Measurements from ENCODE around the gene PNMT. TPM values are rescaled to one million over a fixed set of nuclear protein-coding genes. Genes with fewer than 3 reads are reported as not detected.
A peak's percentile ranks its signal among the peaks of the same experiment; 100 is the strongest.

The PNMT gene
- total RNA-seq, 6 experiments from 2014 or later = 0.37 TPM; not detected in 4

GRCh38 chr17:39716879-39717536 is 48.8 kb downstream of the PNMT start:
- H3K27ac ChIP-seq = peak overlapping the region in 2 of 3 donors; percentile 21 to 56
- 57% methylated on average over 7 of the region's 11 CpGs for WGBS (ENCODE audit: insufficient coverage, low coverage, low lambda C conversion rate, missing lambda C conversion rate)
- TF ChIP-seq POLR2A (IDR thresholded peaks at IDR 0.05) = no peak
- no peak for TF ChIP-seq CTCF (IDR thresholded peaks at IDR 0.05)

GRCh38 chr17:39717660-39718059 is 49.4 kb downstream of the PNMT start:
- no peak overlapping the region for H3K27ac ChIP-seq
- H3K36me3 ChIP-seq = peaks cover 0 to 12% (median 0%) of the 10 kb centered on the region in 4 donors
- ATAC-seq (no peak), DNase-seq (no peak)
- peaks cover 0 to 4% (median 0%) of the 10 kb centered on the region in 4 donors for H3K4me1 ChIP-seq
- TF ChIP-seq POLR2A (IDR thresholded peaks at IDR 0.05) (no peak), CTCF (IDR thresholded peaks at IDR 0.05) (no peak)
- H3K4me3 ChIP-seq = no peak overlapping the region
- intact Hi-C loops (cut with DNase I) = no loop called here
- no peaks in the 10 kb centered on the region for H3K9me3 ChIP-seq
- no peaks in the 10 kb centered on the region for H3K27me3 ChIP-seq
- WGBS (ENCODE audit: insufficient coverage, low coverage, low lambda C conversion rate, missing lambda C conversion rate) = 83% methylated on average over 6 of the region's 6 CpGs

More at GRCh38 chr17:39716879-39717536, 48.8 kb downstream of the PNMT start:
- H3K4me3 ChIP-seq = no peak overlapping the region
- peak in 2 of 3 donors; percentile 71 to 80 for DNase-seq
- no peaks in the 10 kb centered on the region for H3K9me3 ChIP-seq
- H3K4me1 ChIP-seq = peaks cover 0 to 4% (median 0%) of the 10 kb centered on the region in 4 donors
- intact Hi-C loops (cut with DNase I) = no loop called here
- peak; percentile 84 to 95 (median 86) for ATAC-seq
- no peaks in the 10 kb centered on the region for H3K27me3 ChIP-seq
- peaks cover 0 to 12% (median 0%) of the 10 kb centered on the region in 4 donors for H3K36me3 ChIP-seq

- DNase-seq = no peak
- WGBS (ENCODE audit: insufficient coverage, low coverage, low lambda C conversion rate, missing lambda C conversion rate) = 89% methylated on average over 4 of the region's 7 CpGs
- intact Hi-C loops (cut with DNase I) = no loop called here
- no peak for ATAC-seq
- Histone ChIP-seq H3K4me3 (no peak overlapping the region), H3K27me3 (no peaks in the 10 kb centered on the region), H3K36me3 (peaks cover 0 to 11% (median 0%) of the 10 kb centered on the region in 4 donors), H3K4me1 (peaks cover 0 to 4% (median 0%) of the 10 kb centered on the region in 4 donors), H3K27ac (no peak overlapping the region), H3K9me3 (no peaks in the 10 kb centered on the region)
- TF ChIP-seq POLR2A (IDR thresholded peaks at IDR 0.05) (no peak), CTCF (IDR thresholded peaks at IDR 0.05) (no peak)
Measured at GRCh38 chr17:39719563-39720355, 51.5 kb downstream of the PNMT start.

Other genes starting within 250 kb of the PNMT start
- gene MED1, start 217.2 kb upstream of the PNMT start, total RNA-seq = 10 to 100 TPM in 5 of 6 experiments, 1 to 10 TPM in 1; 9.7 to 14.1 (median 13.2) TPM
- 10 to 100 TPM; 19.4 to 33.4 (median 30.4) TPM for gene CDK12, start 207.0 kb upstream of the PNMT start, total RNA-seq
- gene NEUROD2, start 60.5 kb upstream of the PNMT start, total RNA-seq = not detected
- gene PPP1R1B, start 41.5 kb upstream of the PNMT start, total RNA-seq = under 1 TPM in 1 of 6 experiments, not detected in 5; 0.46 TPM
- gene STARD3, start 31.3 kb upstream of the PNMT start, total RNA-seq = 10 to 100 TPM; 24.3 to 49.8 (median 28.0) TPM
- 1 to 10 TPM in 4 of 6 experiments, under 1 TPM in 2; 0.49 to 4.3 (median 1.1) TPM for gene TCAP, start 3.1 kb upstream of the PNMT start, total RNA-seq
- 10 to 100 TPM in 5 of 6 experiments, 1 to 10 TPM in 1; 9.7 to 25.7 (median 18.3) TPM for gene PGAP3, start 19.6 kb downstream of the PNMT start, total RNA-seq
- 10 to 100 TPM in 5 of 6 experiments, 1 to 10 TPM in 1; 8.9 to 40.4 (median 26.2) TPM for gene ERBB2, start 31.6 kb downstream of the PNMT start, total RNA-seq
- gene MIEN1, start 62.1 kb downstream of the PNMT start, total RNA-seq = 10 to 100 TPM; 23.1 to 61.6 (median 29.0) TPM
- 10 to 100 TPM in 2 of 6 experiments, 1 to 10 TPM in 4; 2.1 to 10.9 (median 7.5) TPM for gene GRB7, start 69.5 kb downstream of the PNMT start, total RNA-seq
- gene IKZF3, start 195.9 kb downstream of the PNMT start, total RNA-seq = 1 to 10 TPM in 3 of 6 experiments, under 1 TPM in 3; 0.22 to 1.9 (median 0.92) TPM
- not detected for gene ZPBP2, start 199.7 kb downstream of the PNMT start, total RNA-seq

Measured in right lobe of liver (tissue), 6 donors.